Retina (tissue), 1 donor: ENCODE data around the gene SLC34A1.

Source experiments
- DNase-seq: peaks from one replicate; pipeline ENCODE4 v3.0.0-alpha.2; 2016

The SLC34A1 gene

GRCh38 chr5:177447066-177447610, 62.9 kb downstream of the SLC34A1 start:
- peak; percentile 65 for DNase-seq

GRCh38 chr5:177447611-177448243, 63.5 kb downstream of the SLC34A1 start:
- DNase-seq, result peak; percentile 85
